NCI-H2171 treated with DMSO at 0.1 percent for 48 hours (cell line): Measurements from ENCODE around the gene CEP164.

Source experiments
- DNase-seq: peaks from one replicate; lab custom pipeline; 2025; lab: John Stamatoyannopoulos, UW

CEP164 gene

GRCh38 chr11:117327567-117328374 lies at the start of gene CEP164:
Gene CEP164, plus strand, starts transcription at chr11:117327854. Its CDS starts 10,733 bp downstream, at chr11:117338587.
- DNase-seq: peak; percentile 88

GRCh38 chr11:117278347-117278746 lies 49.3 kb upstream of the CEP164 start:
- DNase-seq: no peak

GRCh38 chr11:117279711-117280376 lies 47.8 kb upstream of the CEP164 start:
- no peak for DNase-seq

GRCh38 chr11:117281159-117281558 lies 46.5 kb upstream of the CEP164 start:
- no peak for DNase-seq

GRCh38 chr11:117281869-117282268 lies 45.8 kb upstream of the CEP164 start:
- DNase-seq: no peak

GRCh38 chr11:117282956-117283355 lies 44.7 kb upstream of the CEP164 start:
- DNase-seq: no peak

- no peak for DNase-seq
Measured at GRCh38 chr11:117284053-117284452, 43.6 kb upstream of the CEP164 start.

GRCh38 chr11:117286588-117286987 lies 41.1 kb upstream of the CEP164 start:
- no peak for DNase-seq

GRCh38 chr11:117287668-117288067 lies 40.0 kb upstream of the CEP164 start:
- DNase-seq: no peak

- DNase-seq: no peak
Measured at GRCh38 chr11:117289795-117290194, 37.9 kb upstream of the CEP164 start.

- DNase-seq: no peak
Measured at GRCh38 chr11:117290809-117291396, 36.8 kb upstream of the CEP164 start, which contains the start of gene BACE1-AS. Gene BACE1-AS, plus strand, starts transcription at chr11:117291346.

GRCh38 chr11:117292616-117293015 lies 35.0 kb upstream of the CEP164 start:
- DNase-seq: no peak

- DNase-seq: no peak
Measured at GRCh38 chr11:117295438-117296137, 32.1 kb upstream of the CEP164 start.

GRCh38 chr11:117296881-117297280 lies 30.8 kb upstream of the CEP164 start:
- no peak for DNase-seq

- DNase-seq: no peak
Measured at GRCh38 chr11:117298195-117298594, 29.5 kb upstream of the CEP164 start.

GRCh38 chr11:117299351-117300282 lies 28.0 kb upstream of the CEP164 start:
- peak; percentile 20 for DNase-seq

- no peak for DNase-seq
Measured at GRCh38 chr11:117300283-117300663, 27.4 kb upstream of the CEP164 start.

- DNase-seq: no peak
Measured at GRCh38 chr11:117300773-117301172, 26.9 kb upstream of the CEP164 start.

GRCh38 chr11:117302228-117302627 lies 25.4 kb upstream of the CEP164 start:
- DNase-seq: no peak

- peak; percentile 92 for DNase-seq
Measured at GRCh38 chr11:117303101-117303500, 24.6 kb upstream of the CEP164 start.

- DNase-seq: no peak
Measured at GRCh38 chr11:117303646-117304315, 23.9 kb upstream of the CEP164 start.
